GM12878 (cell line): ENCODE results near the gene SNED1. TPM values are rescaled to one million over a fixed set of nuclear protein-coding genes. Genes with fewer than 3 reads are reported as not detected.

Source experiments
- ATAC-seq: fragments of 200-7000 bp; cut with Tn5 transposase; 3 replicates; pipeline ENCODE4 v1.9.1; 2020; ENCODE audit warnings: mild to moderate bottlenecking, moderate library complexity
- BruUV-seq: library from RNA; stranded (reverse); fragments of 400-500 nt; replicated peaks from 2 replicates; lab custom pipeline; 2021; lab: Mats Ljungman, UMichigan
- CTCF ChIA-PET: fragments of 300-600 bp; sonication (Branson Sonifier 250); formaldehyde crosslinking; extraction: SDS; loops from one replicate; lab custom pipeline; 2021; ENCODE audit warnings: inconsistent platforms; lab: Yijun Ruan, JAX
- POLR2A ChIA-PET: fragments of 350-600 bp; formaldehyde crosslinking; extraction: SDS; loops from one replicate; lab custom pipeline; 2021; ENCODE audit warnings: inconsistent platforms; lab: Charles Lee
- RAD21 ChIA-PET: fragments of 300-600 bp; sonication (Branson Sonifier 250); formaldehyde crosslinking; loops from one replicate; lab custom pipeline; 2023; ENCODE audit warnings: antibody characterized with exemption; ENCODE audit not compliant: unreplicated experiment; lab: Charles Lee
- SMC1A ChIA-PET: fragments of 300-600 bp; sonication (Branson Sonifier 250); formaldehyde crosslinking; loops from one replicate; lab custom pipeline; 2023; ENCODE audit not compliant: unreplicated experiment, uncharacterized antibody; lab: Charles Lee
- DNase-seq: peaks from one replicate; pipeline ENCODE4 v3.0.0-alpha.2; 2011; ENCODE audit warnings: low read depth, low spot score
- FAIRE-seq: peaks from 3 replicates; lab custom pipeline; 2011; peaks lifted over from hg19 to GRCh38; lab: Jason Lieb, UNC
- H2AFZ ChIP-seq: 2 replicates; pipeline ENCODE4 v1.6.0; 2011; ENCODE audit warnings: low read depth, low read length, control low read depth; ENCODE audit not compliant: control insufficient read depth
- H3K27ac ChIP-seq: 2 replicates; pipeline ENCODE4 v1.5.1; 2011; ENCODE audit warnings: control low read depth; ENCODE audit not compliant: control insufficient read depth, insufficient read depth
- H3K27me3 ChIP-seq, 2 experiments: replicated peaks in 1 of 2; 2 replicates each; pipeline versions ENCODE4 v1.6.0 to v1.6.1; 2011; ENCODE audit warnings: low read length in 1 of 2; ENCODE audit not compliant: control insufficient read depth in 2 of 2, insufficient read depth in 2 of 2
- H3K36me3 ChIP-seq, 2 experiments: 2 replicates each; pipeline ENCODE4 v1.5.1; 2011; ENCODE audit warnings: low read length in 1 of 2; ENCODE audit not compliant: control insufficient read depth in 2 of 2, insufficient read depth in 2 of 2
- H3K4me1 ChIP-seq: 2 replicates; pipeline ENCODE4 v1.6.1; 2011; ENCODE audit warnings: mild to moderate bottlenecking, low read length, moderate library complexity, mixed read lengths; ENCODE audit not compliant: control insufficient read depth, insufficient read depth
- H3K4me2 ChIP-seq: 2 replicates; pipeline ENCODE4 v1.6.0; 2011; ENCODE audit warnings: control low read depth; ENCODE audit not compliant: control insufficient read depth, insufficient read depth
- H3K4me3 ChIP-seq: fragments of 200-600 bp; sonication (generic); 2 replicates; pipeline ENCODE4 v1.5.1; 2016
- H3K79me2 ChIP-seq: 2 replicates; pipeline ENCODE4 v1.6.0; 2011; ENCODE audit warnings: low read length; ENCODE audit not compliant: control insufficient read depth, insufficient read depth
- H3K9ac ChIP-seq: 2 replicates; pipeline ENCODE4 v1.8.0; 2011; ENCODE audit warnings: low read length, control low read depth, mixed read lengths; ENCODE audit not compliant: control insufficient read depth, insufficient read depth
- H3K9me3 ChIP-seq: replicated peaks from 3 replicates; pipeline ENCODE4 v1.5.1; 2011; ENCODE audit warnings: mild to moderate bottlenecking, low read length; ENCODE audit not compliant: control insufficient read depth, insufficient read depth
- H4K20me1 ChIP-seq: 2 replicates; pipeline ENCODE4 v1.6.0; 2011; ENCODE audit not compliant: control insufficient read depth, insufficient read depth
- BACH1 ChIP-seq: fragments of 450-650 bp; IDR thresholded peaks from 2 replicates; pipeline ENCODE4 v1.6.1; 2017; ENCODE audit warnings: mild to moderate bottlenecking, borderline replicate concordance
- BHLHE40 ChIP-seq, 2 experiments: fragments of 450-650 bp in 1 of 2; IDR thresholded peaks; 2 replicates each; pipeline ENCODE4 v1.6.1; 2011 to 2017; ENCODE audit warnings: low read depth in 2 of 2, borderline replicate concordance in 1 of 2, improper control_type of control experiment in 1 of 2, low read length in 1 of 2, mild to moderate bottlenecking in 1 of 2
- CEBPB ChIP-seq, 2 experiments: fragments of 150-350 bp in 1 of 2; IDR thresholded peaks; 2 replicates each; pipeline ENCODE4 v1.6.1; 2012 to 2014; ENCODE audit warnings: low read depth in 2 of 2, low read length in 2 of 2, borderline replicate concordance in 1 of 2, inconsistent platforms in 1 of 2
- CHD1 ChIP-seq: IDR thresholded peaks from 2 replicates; pipeline ENCODE4 v1.6.1; 2012; ENCODE audit warnings: low read depth, low read length, improper control_type of control experiment
- GABPA ChIP-seq: IDR thresholded peaks from 2 replicates; pipeline ENCODE4 v1.6.1; 2014; ENCODE audit warnings: antibody characterized with exemption, low read depth, mild to moderate bottlenecking, inconsistent platforms
- IRF4 ChIP-seq: IDR thresholded peaks from 2 replicates; pipeline ENCODE4 v1.6.1; 2011; ENCODE audit warnings: low read depth, low read length
- MEF2B ChIP-seq: fragments of 450-650 bp; IDR thresholded peaks from 2 replicates; pipeline ENCODE4 v1.6.1; 2018; ENCODE audit warnings: mild to moderate bottlenecking, moderate library complexity; ENCODE audit not compliant: partially characterized antibody, poor library complexity, severe bottlenecking
- MLLT1 ChIP-seq: fragments of 450-650 bp; IDR thresholded peaks from 2 replicates; pipeline ENCODE4 v1.6.1; 2016; ENCODE audit warnings: mild to moderate bottlenecking
- PBX3 ChIP-seq: IDR thresholded peaks from 2 replicates; pipeline ENCODE4 v1.6.1; 2011; ENCODE audit warnings: mild to moderate bottlenecking, low read depth, low read length, moderate library complexity; ENCODE audit not compliant: insufficient replicate concordance
- POLR2AphosphoS5 ChIP-seq: IDR thresholded peaks from 2 replicates; pipeline ENCODE4 v1.6.1; 2011; ENCODE audit warnings: mild to moderate bottlenecking, low read length, inconsistent platforms
- RAD51 ChIP-seq: fragments of 450-650 bp; IDR thresholded peaks from 2 replicates; pipeline ENCODE4 v1.6.1; 2016; ENCODE audit warnings: moderate library complexity, mild to moderate bottlenecking, inconsistent platforms
- RCOR1 ChIP-seq: conservative IDR thresholded peaks from 2 replicates; pipeline ENCODE4 v1.6.1; 2012; ENCODE audit warnings: low read depth, low read length, improper control_type of control experiment
- SPI1 ChIP-seq: IDR thresholded peaks from 2 replicates; pipeline ENCODE4 v1.6.1; 2011; ENCODE audit warnings: low read depth, mild to moderate bottlenecking, low read length, moderate library complexity, borderline replicate concordance; ENCODE audit not compliant: insufficient read depth
- TARDBP ChIP-seq: IDR thresholded peaks from 2 replicates; pipeline ENCODE4 v1.6.1; 2016; ENCODE audit warnings: borderline replicate concordance
- ZNF274 ChIP-seq: IDR thresholded peaks from one replicate; pipeline ENCODE4 v1.8.0; 2011; ENCODE audit not compliant: insufficient read length, insufficient read depth
- ZNF687 ChIP-seq: fragments of 450-650 bp; IDR thresholded peaks from 2 replicates; pipeline ENCODE4 v1.6.1; 2017; ENCODE audit warnings: mild to moderate bottlenecking, moderate library complexity
- WGBS: methylation state at CpG from one replicate; pipeline ENCODE4 v1.1.6; 2016; ENCODE audit warnings: low lambda C conversion rate; ENCODE audit not compliant: insufficient replicate concordance, insufficient coverage; ENCODE audit errors: missing lambda C conversion rate; 5-methylcytosine and 5-hydroxymethylcytosine counted together
- in situ Hi-C: fragments of 300-500 bp; cut with MboI; formaldehyde crosslinking; loops from 9 replicates; pipeline ENCODE4 v1.14.3; 2018; ENCODE audit warnings: mixed read lengths
- intact Hi-C: fragments of 100-400 bp; cut with micrococcal nuclease; formaldehyde crosslinking; loops from one replicate; pipeline ENCODE4 v1.14.2; 2022; ENCODE audit not compliant: unreplicated experiment
- polyA plus RNA-seq, 11 experiments: library from polyadenylated mRNA; depleted of rRNA in 4 of 11; unstranded in 6 of 11; stranded (reverse) in 5 of 11; fragments of >200 nt; fragmentation: Nextera tagmentation in 4 of 11; fragmentation: Illumina TruSeq in 1 of 11; extraction: Ambion mirVana in 4 of 11; extraction: Trizol in 1 of 11; gene quantifications; 1 replicate in 1 of 11; 2 replicates in 10 of 11; pipeline versions ENCODE4 v1.2.1 to v1.2.3, GENCODE V29; 2011 to 2016; ENCODE audit warnings: inconsistent platforms in 2 of 11, missing spikeins in 2 of 11, low read depth in 1 of 11
- total RNA-seq, 4 experiments: library from RNA; depleted of rRNA in 3 of 4; stranded (reverse); fragments of >200 nt in 3 of 4; fragmentation: Illumina TruSeq in 1 of 4; extraction: Trizol in 1 of 4; gene quantifications; 2 replicates each; pipeline versions ENCODE4 v1.2.1 to v1.2.3, GENCODE V29; 2013 to 2021

SNED1 gene
- total and polyA plus RNA-seq, 10 of the 15 experiments (the other 5 are each of a cell fraction or from before 2014, with no cell fraction given): 0.05 to 8.4 (median 3.0) TPM

- in situ Hi-C loops (no loop called here), intact Hi-C loops (no loop called here)
- BruUV-seq: no TSS peak
- no peak for DNase-seq
- Histone ChIP-seq H3K9ac (peak overlapping the region; percentile 9; the same call in 1 of the 2 replicates), H3K4me1 (peaks cover 38% of the 10 kb centered on the region), H3K27me3 (no peaks in the 10 kb centered on the region), H3K79me2 (peaks cover 62% of the 10 kb centered on the region), H4K20me1 (no peaks in the 10 kb centered on the region), H3K36me3 (peaks cover 20 to 41% of the 10 kb centered on the region in 2 experiments), H3K4me3 (no peak overlapping the region), H3K9me3 (no peaks in the 10 kb centered on the region), H3K4me2 (peak overlapping the region; percentile 53), H2AFZ (no peak overlapping the region), H3K27ac (peak overlapping the region; percentile 90)
- SMC1A ChIA-PET: interaction anchor here (0.6 to 3.1 kb wide), 8 partner anchors 8 to 263 kb away, joined by 3 to 13 read pairs (median 3); no protein-coding TSS in a partner anchor
- CTCF ChIA-PET: interaction anchor here (1.0 to 1.5 kb wide), 6 partner anchors 14 to 225 kb away, joined by 3 to 7 read pairs (median 4); partner anchors contain the start of gene PASK
- POLR2A ChIA-PET: interaction anchor here (0.8 to 1.7 kb wide), 4 partner anchors 10 to 54 kb away, joined by 3 to 7 read pairs (median 4); partner anchors contain the start of gene PASK
- no peak for FAIRE-seq
- 88% methylated on average over 14 of the region's 14 CpGs for WGBS
- no peak for ATAC-seq
- RAD21 ChIA-PET: interaction anchor here (1.0 to 1.5 kb wide), 5 partner anchors 10 to 215 kb away, joined by 3 to 8 read pairs (median 3); partner anchors contain the start of genes PASK and PPP1R7
- TF ChIP-seq SPI1 (0 out of 2 replicates have a peak, but pooled peaks have one; percentile 17), IRF4 (no peak), CEBPB (IDR thresholded peaks at IDR 0.05; ENCODE audit: borderline replicate concordance in 1 of 2, low read depth in 2 of 2, low read length in 2 of 2) (no peak), CHD1 (no peak), POLR2AphosphoS5 (peak; percentile 56; the same call in 1 of the 2 replicates), PBX3 (no peak), MEF2B (no peak), MLLT1 (0 out of 2 replicates have a peak, but pooled peaks have one; percentile 20), BACH1 (no peak), GABPA (0 out of 2 replicates have a peak, but pooled peaks have one; percentile 12), RAD51 (peak; percentile 60), TARDBP (no peak), BHLHE40 (IDR thresholded peaks at IDR 0.05; ENCODE audit: borderline replicate concordance in 1 of 2, low read depth in 2 of 2, low read length in 1 of 2) (peak; percentile 37 to 48; a peak in 2 of 4 replicates), RCOR1 (no peak), ZNF274 (no peak), ZNF687 (0 out of 2 replicates have a peak, but pooled peaks have one; percentile 35)
Measured at GRCh38 chr2:241095594-241096290, 97.3 kb downstream of the SNED1 start.
